ENCODE measurements around the gene BUD13. TPM values are rescaled to one million over a fixed set of nuclear protein-coding genes. Genes with fewer than 3 reads are reported as not detected.

The BUD13 gene
- total and polyA plus RNA-seq, 4 donors = 10.3 to 15.7 (median 12.8) TPM

Other genes with a start within 250 kb of the BUD13 start
- 10 to 100 TPM; 31.5 to 48.2 TPM for gene ZPR1, start 15.0 kb upstream of the BUD13 start, total RNA-seq
- gene ZPR1, start 15.0 kb upstream of the BUD13 start, polyA plus RNA-seq = 10 to 100 TPM; 19.2 to 21.2 TPM
- not detected for gene APOA5, start 18.9 kb upstream of the BUD13 start, total RNA-seq
- not detected for gene APOA5, start 18.9 kb upstream of the BUD13 start, polyA plus RNA-seq
- not detected for gene APOA4, start 50.3 kb upstream of the BUD13 start, total RNA-seq
- gene APOA4, start 50.3 kb upstream of the BUD13 start, polyA plus RNA-seq = 100 to 1,000 TPM in 1 of 2 donors, under 1 TPM in 1; 0.64 to 457 TPM
- not detected for gene APOC3, start 56.9 kb upstream of the BUD13 start, total RNA-seq
- 100 to 1,000 TPM in 1 of 2 donors, not detected in 1; 335 TPM for gene APOC3, start 56.9 kb upstream of the BUD13 start, polyA plus RNA-seq
- not detected for gene APOA1, start 64.6 kb upstream of the BUD13 start, total RNA-seq
- gene APOA1, start 64.6 kb upstream of the BUD13 start, polyA plus RNA-seq = 100 to 1,000 TPM in 1 of 2 donors, 1 to 10 TPM in 1; 1.2 to 416 TPM